IPS DF 4.7 (cell line): ENCODE measurements around the gene ZNF280B.
"Not testable (repeated sequence)": the region's sequence is repeated elsewhere in the genome, so short reads cannot be mapped to it uniquely, and the experiment has no call there.

Experiments
- DNase-seq: peaks from one replicate; pipeline ENCODE4 v3.0.0-alpha.2; 2013; ENCODE audit warnings: low spot score; ENCODE audit errors: extremely low read depth

ZNF280B gene

GRCh38 chr22:22464541-22465054, 43.9 kb downstream of the ZNF280B start:
- no peak for DNase-seq

DNA sequence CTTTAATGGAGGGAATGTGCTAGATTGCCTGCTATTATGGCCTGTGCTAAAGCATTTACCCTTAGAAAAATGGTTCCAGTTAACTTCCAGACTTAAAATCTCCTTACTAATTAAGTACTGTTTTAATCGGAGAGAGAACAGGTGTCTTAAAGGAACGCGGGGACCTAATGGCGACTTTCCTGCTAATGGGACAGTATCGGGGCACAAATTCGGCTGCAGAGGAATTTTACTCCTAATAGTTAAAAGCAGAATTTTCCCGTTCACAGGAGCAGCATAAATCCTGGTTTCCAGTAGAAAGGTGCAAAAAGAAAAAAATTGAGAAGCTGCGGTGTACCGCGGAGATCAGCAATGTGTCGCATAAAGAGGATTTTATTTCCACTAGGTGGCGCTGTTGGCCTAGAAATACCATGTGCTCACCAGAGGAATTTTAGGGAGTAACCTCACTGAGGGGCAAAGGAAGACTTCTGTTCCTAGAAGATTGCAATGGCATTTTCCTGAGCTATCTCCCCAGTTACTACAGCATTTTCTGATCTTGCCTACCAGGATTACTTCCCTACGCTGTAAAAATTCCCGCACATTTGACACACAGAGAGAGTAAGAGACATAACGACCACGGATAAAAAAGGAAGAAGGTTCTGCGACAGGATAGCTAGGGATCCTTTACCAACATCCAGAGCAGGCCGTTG, 44.5 kb downstream of the ZNF280B start:
- DNase-seq, result peak; percentile 46

DNA sequence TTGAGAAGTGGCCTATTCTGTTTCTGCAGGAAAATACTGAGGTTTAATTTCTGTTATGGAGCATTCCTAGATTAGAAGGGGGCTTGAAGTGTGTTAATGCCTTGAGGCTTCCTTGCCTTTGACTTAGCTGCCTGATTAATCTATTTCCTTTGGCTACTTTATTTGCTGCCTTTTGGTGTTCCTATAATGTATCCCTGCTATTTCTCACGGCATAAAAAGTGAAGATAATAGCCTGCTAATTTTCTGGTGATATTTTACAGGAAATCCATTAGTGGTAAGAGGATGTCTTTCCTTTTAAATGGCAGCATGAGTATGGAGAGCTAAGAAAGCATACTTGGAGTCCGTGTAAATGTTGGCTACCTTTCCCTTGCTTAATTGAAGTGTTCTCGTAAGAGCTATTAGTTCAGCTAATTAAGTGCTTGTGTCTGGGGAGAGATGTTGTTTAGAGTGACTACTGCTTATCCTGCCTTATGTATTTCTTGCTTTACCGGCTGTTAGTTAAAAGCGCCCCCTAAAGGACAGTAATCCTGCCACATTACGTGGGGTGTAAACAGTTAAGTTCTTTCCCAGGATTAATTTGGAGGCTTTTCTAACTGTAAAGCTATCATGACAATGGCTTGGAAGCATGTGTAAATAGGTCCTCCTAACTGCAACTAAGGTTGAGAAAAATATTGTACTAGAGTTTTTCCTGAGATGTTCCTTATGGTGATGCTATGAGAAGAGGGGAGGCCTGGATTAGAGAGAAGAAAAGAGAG, 45.6 kb downstream of the ZNF280B start:
- DNase-seq, result no peak

DNA sequence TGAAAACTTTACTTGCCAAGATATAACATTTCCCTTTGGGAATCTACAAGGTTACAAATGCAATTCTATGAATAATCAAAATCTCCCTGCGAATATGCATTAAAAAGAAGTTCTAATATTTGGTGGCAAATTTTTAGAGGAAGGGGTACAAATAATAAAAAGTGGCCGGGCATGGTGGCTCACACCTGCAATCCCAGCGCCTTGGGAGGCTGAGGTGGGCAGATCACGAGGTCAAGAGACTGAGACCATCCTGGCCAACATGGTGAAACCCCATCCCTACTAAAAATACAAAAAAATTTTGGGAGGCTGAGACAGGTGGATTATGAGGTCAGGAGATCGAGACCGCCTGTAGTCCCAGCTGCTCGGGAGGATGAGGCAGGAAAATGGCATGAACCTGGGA, 47.0 kb downstream of the ZNF280B start:
- DNase-seq, result no peak

DNA sequence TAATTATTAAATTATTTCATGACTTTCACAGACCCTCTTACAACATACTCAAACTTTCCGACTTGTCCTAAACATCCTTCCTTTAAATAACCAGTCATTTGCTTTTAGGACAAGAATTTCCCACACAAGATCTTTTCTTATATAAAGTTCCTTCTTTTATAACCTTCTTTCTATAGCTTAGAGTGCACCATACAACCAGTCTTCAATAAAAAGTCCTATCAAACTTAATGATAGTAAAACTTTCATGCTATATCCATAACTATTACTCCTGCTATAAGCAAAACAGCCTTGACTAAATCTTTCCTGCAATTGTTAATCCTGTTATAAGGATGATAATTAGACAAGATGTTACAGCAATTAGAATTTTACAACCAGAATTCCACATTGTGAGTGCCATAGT, 47.4 kb downstream of the ZNF280B start:
- no peak for DNase-seq

- no peak for DNase-seq
Measured at GRCh38 chr22:22460635-22461034, 47.9 kb downstream of the ZNF280B start.

GRCh38 chr22:22460060-22460459, 48.5 kb downstream of the ZNF280B start:
- DNase-seq, result no peak

DNA sequence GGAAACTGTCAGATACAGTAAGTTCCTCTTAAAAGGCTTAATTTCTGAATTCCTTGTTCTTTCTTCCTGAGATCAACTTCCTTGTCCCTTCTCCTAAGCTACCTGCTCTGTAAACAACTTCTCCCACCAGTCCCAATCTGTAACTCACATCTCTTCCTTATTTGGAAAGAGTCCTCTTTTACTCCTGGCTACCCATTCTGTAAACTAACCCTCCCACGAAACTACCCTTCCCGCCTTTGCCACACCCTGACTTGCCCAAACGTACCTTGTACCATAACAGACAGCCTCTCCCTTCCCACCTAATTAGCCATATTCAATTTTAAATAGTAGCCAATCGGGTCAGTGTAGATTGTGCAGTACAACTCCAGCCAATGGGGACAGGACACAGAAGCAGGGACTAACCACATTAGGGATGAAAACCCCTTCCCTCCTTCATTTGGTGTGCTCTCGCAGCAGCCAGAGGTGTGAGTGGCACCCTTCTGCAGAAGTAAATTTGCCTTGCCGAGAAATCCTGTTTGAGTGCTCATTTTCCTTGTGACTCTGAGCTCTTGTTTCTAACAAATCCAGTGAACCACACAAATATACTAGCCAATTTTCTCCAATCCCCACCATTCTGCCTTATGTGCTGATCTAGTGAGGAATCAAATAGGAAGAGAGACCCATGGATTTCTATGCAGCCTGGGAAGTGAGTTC, 49.5 kb downstream of the ZNF280B start:
- no peak for DNase-seq

- DNase-seq, result no peak
Measured at GRCh38 chr22:22458387-22458786, 50.2 kb downstream of the ZNF280B start.

- no peak for DNase-seq
Measured at GRCh38 chr22:22454997-22455396, 53.5 kb downstream of the ZNF280B start.

DNA sequence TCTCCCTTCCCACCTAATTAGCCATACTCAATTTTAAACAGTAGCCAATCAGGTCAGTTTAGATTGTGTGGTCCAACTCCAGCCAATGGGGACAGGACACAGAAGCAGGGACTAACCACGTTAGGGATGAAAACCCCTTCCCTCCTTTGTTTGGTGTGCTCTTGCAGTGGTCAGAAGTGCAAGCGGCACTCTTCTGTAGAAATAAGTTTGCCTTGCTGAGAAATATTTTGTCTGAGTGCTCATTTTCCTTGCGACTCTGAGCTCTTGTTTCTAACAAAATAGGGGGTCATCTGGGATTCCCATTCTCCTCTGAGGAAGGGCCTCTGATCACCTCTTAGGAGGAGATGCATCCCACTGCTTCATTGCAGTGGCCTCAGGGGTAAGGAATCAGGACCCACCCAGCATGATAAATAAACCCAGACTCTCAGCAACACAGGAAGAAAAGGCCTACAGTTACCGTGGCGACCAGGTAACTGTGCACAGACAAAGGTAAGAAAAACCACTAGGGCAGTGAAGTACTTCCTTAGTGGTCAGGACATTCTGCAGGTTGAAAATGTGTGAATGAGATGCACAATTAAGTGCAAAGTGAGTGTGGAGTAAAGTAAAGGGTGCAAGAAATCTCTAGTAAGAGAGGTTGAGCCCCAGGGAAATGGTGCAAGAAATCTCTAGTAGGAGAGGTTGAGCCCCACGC, 55.4 kb downstream of the ZNF280B start:
- DNase-seq, result no peak

DNA sequence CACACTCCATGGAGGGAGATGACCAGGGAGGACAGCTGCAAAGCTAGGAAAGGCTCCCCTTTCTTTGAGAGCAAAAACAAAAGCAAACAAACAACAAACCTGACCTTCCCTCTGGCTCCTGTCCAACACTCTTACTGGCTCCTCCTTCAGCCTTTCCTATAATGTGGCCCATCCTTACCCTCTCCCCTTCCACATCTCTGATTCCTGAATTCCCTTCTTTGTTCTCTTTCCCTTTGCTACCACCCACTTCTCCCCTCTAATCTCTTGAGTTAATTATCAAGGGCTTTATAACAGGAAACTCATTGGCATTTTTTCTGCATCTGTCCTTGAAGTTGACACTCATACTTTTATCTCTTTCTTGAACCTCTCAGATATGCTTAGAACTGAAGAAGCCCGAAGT, 56.3 kb downstream of the ZNF280B start:
- no peak for DNase-seq

DNA sequence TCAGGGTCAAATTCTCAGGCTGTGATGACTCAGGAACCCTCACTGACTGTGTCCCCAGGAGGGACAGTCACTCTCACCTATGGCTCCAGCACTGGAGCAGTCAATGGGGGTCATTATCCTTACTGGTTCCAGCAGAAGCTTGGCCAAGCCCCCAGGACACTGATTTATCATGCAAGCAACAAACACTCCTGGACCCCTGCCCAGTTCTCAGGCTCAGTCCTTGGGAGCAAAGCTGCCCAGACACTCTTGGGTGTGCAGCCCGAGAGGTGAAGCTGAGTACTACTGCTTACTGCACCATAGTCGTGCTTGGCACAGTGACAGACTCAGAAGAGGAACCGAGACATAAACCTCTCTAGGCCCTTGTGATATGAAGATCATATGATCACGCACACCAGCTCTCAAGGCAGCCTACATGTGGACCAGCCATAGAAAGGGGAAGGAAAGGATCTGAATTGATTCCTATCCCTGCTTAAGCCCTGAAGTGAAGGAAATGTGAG, 58.2 kb downstream of the ZNF280B start:
- DNase-seq, result no peak

DNA sequence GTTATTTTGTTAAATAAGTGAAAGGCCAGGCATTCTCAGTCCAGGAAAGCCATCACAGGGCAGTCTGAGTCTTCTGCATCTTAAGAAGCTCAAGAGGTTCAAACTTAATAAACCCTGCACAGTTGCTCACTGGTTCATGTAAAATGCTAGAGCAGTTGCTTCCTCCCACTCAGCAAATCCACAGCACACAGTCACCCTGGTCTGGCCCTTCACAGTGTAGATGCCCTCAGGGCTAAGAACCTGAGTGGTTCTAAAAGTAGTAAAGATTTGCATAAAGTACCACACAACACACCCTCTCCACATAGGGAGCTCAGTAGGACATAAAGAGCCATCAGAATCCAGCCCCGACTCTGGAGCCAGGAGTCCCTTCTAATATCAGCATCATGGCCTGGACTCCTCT, 58.7 kb downstream of the ZNF280B start:
- DNase-seq, result no peak

- no peak for DNase-seq
Measured at GRCh38 chr22:22446517-22446916, 62.0 kb downstream of the ZNF280B start.

DNA sequence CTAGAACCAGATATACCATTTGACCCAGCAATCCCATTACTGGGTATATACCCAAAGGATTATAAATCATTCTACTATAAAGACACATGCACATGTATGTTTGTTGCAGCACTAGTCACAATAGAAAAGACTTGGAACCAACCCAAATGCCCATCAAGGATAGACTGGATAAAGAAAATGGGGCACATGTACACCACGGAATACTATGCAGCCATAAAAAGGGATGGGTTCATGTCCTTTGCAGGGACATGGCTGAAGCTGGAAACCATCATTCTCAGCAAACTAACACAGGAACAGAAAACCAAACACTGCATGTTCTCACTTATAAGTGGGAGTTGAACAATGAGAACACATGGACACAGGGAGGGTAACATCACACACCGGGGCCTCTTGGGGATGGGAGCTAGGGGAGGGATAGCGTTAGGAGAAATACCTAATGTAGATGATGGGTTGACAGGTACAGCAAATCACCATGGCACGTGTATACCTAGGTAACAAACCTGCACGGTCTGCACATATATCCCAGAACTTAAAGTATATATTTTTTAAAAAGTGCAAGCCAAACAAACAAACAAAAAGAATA, 64.4 kb downstream of the ZNF280B start:
- DNase-seq, result not testable (repeated sequence)

DNA sequence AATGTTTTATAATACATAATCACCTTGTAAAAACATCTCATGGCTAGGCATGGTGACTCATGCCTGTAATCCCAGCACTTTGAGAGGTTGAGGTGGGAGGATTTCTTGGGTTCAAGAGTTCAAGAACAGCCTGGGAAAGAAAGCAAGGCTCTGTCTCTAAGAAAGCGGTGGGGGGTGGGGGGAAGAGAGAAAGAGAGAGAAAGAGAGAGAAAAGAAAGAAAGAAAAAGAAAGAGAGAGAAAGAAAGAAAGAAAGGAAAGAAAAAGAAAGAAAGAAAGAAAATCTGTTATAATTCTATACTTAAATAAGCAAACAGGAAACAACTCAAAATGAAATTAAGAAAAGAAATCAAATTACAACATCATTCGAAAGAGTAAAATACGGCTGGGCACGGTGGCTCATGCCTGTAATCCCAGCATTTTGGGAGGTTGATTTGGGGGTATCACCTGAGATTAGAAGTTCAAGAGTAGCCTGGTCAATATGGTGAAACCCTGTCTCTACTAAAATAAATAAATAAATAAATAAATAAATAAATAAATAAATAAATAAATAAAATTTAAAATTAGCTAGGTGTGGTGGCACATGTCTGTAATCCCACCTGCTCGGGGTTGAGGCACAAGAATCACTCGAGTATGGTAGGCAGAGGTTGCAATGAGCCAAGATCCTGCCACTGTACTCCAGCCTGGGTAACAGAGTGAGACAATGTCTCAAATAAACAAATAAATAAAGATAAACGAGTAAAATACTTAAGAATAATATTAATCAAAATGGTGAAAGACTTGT, 65.4 kb downstream of the ZNF280B start:
- no peak for DNase-seq

- not testable (repeated sequence) for DNase-seq
Measured at GRCh38 chr22:22441626-22442025, 66.9 kb downstream of the ZNF280B start.

GRCh38 chr22:22440188-22440587, 68.4 kb downstream of the ZNF280B start:
- no peak for DNase-seq
